Ovary (tissue), 3 donors: ENCODE measurements around the gene ZNF598.
"Not testable (repeated sequence)": the region's sequence is repeated elsewhere in the genome, so short reads cannot be mapped to it uniquely, and the experiment has no call there.

Experiments used
- POLR2A ChIP-seq: fragments of 450-650 bp; IDR thresholded peaks from one replicate; pipeline ENCODE4 v1.6.1; 2017; ENCODE audit warnings: antibody characterized with exemption, mild to moderate bottlenecking, moderate library complexity
- TF ChIP-seq, protein P1 (sequence below), 3 donors: fragments of 450-650 bp in 2 of 3; fragments of 200-600 bp in 1 of 3; IDR thresholded peaks; one replicate each; pipeline versions ENCODE4 v1.5.1 to v1.8.0; 2016 to 2022; ENCODE audit warnings: antibody characterized with exemption in 3 of 3, mild to moderate bottlenecking in 1 of 3
- donor health status: DM: no; HTN: no; CAD: no.

- TF ChIP-seq, protein P1, sequence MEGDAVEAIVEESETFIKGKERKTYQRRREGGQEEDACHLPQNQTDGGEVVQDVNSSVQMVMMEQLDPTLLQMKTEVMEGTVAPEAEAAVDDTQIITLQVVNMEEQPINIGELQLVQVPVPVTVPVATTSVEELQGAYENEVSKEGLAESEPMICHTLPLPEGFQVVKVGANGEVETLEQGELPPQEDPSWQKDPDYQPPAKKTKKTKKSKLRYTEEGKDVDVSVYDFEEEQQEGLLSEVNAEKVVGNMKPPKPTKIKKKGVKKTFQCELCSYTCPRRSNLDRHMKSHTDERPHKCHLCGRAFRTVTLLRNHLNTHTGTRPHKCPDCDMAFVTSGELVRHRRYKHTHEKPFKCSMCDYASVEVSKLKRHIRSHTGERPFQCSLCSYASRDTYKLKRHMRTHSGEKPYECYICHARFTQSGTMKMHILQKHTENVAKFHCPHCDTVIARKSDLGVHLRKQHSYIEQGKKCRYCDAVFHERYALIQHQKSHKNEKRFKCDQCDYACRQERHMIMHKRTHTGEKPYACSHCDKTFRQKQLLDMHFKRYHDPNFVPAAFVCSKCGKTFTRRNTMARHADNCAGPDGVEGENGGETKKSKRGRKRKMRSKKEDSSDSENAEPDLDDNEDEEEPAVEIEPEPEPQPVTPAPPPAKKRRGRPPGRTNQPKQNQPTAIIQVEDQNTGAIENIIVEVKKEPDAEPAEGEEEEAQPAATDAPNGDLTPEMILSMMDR (IDR thresholded peaks at IDR 0.05), result not testable (repeated sequence)
- TF ChIP-seq POLR2A, result not testable (repeated sequence)
These were observed 24.5 kb upstream of the ZNF598 start for GRCh38 chr16:2033909-2034695.
